Nephron (organoid): ENCODE measurements around the gene GNLY.

ENCODE experiments used
- H3K27ac Mint-ChIP-seq, 3 experiments: 2 replicates each; pipeline ENCODE4 v1.8.0; 2020; ENCODE audit warnings: mixed read lengths in 3 of 3, mild to moderate bottlenecking in 2 of 3, moderate library complexity in 1 of 3
- H3K27me3 Mint-ChIP-seq: 2 replicates; pipeline ENCODE4 v1.8.0; 2021; ENCODE audit warnings: low read depth, mild to moderate bottlenecking, moderate library complexity, mixed read lengths
- H3K36me3 Mint-ChIP-seq: 2 replicates; pipeline ENCODE4 v1.8.0; 2020; ENCODE audit warnings: low read depth, mixed read lengths
- H3K4me1 Mint-ChIP-seq: 2 replicates; pipeline ENCODE4 v1.8.0; 2020; ENCODE audit warnings: mixed read lengths
- H3K4me3 Mint-ChIP-seq, 3 experiments: 2 replicates each; pipeline ENCODE4 v1.8.0; 2020; ENCODE audit warnings: mild to moderate bottlenecking in 3 of 3, mixed read lengths in 3 of 3, moderate library complexity in 2 of 3
- H3K9me3 Mint-ChIP-seq: 2 replicates; pipeline ENCODE4 v1.8.0; 2020; ENCODE audit warnings: mixed read lengths
- TF ChIP-seq, protein P1 (sequence below), 3 experiments: fragments of 200-600 bp; sonication (generic); IDR thresholded peaks; one replicate each; pipeline ENCODE4 v1.5.0; 2021; ENCODE audit warnings: antibody characterized with exemption in 3 of 3; ENCODE audit not compliant: unreplicated experiment in 3 of 3

Gene GNLY

DNA sequence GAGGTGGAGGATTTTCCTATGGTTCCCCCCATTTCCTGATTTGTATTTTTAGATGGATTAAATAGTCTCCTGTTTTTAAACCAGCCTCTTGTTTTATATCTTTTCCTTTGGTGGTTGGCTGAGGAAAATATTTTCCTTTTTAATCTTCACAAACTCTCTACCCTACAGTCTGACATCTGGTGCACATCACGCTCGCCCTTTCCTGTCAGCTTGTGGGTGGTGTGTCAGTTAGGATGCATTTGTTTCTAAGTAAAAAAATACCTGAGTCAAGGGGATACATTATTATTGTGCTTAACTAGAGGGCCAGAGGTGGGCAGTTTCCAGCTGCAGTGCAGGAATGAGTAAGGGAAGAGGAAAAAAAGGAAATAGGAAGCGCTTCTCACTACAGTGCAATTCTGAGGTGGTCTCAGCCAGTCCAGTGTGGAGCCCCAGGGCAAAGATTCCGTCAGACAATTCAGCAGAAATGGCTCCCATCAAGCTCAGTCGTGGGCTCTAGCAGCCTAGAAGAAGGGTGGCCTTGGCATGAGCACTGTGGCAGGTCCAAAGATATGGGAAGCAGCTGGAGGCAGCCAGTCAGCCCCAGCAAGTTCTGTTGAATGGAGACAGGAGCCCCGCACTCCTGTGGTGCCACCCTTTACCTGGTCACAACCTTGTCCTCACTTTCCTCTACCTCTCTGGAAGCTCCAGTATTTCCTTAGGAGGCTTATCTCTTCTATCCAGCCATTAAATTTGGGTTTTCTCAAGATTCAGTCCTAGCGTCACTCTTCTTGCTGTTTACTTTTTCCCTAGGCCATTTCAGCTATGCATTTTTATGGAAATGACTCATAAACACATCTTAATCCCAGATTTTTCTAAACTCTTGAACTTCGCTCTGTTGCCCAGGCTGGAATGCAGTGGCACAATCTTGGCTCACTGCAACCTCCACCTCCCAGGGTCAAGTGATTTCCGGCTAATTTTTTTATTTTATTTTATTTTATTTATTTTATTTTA, 44.7 kb upstream of the GNLY start:
- Mint-ChIP-seq H3K4me1 (no peaks in the 10 kb centered on the region), H3K36me3 (peaks cover 73% of the 10 kb centered on the region), H3K27me3 (no peaks in the 10 kb centered on the region), H3K27ac (no peak overlapping the region), H3K9me3 (no peaks in the 10 kb centered on the region), H3K4me3 (no peak overlapping the region)
- TF ChIP-seq, protein P1, sequence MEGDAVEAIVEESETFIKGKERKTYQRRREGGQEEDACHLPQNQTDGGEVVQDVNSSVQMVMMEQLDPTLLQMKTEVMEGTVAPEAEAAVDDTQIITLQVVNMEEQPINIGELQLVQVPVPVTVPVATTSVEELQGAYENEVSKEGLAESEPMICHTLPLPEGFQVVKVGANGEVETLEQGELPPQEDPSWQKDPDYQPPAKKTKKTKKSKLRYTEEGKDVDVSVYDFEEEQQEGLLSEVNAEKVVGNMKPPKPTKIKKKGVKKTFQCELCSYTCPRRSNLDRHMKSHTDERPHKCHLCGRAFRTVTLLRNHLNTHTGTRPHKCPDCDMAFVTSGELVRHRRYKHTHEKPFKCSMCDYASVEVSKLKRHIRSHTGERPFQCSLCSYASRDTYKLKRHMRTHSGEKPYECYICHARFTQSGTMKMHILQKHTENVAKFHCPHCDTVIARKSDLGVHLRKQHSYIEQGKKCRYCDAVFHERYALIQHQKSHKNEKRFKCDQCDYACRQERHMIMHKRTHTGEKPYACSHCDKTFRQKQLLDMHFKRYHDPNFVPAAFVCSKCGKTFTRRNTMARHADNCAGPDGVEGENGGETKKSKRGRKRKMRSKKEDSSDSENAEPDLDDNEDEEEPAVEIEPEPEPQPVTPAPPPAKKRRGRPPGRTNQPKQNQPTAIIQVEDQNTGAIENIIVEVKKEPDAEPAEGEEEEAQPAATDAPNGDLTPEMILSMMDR (IDR thresholded peaks at IDR 0.05; ENCODE audit: unreplicated experiment in 3 of 3): no peak

DNA sequence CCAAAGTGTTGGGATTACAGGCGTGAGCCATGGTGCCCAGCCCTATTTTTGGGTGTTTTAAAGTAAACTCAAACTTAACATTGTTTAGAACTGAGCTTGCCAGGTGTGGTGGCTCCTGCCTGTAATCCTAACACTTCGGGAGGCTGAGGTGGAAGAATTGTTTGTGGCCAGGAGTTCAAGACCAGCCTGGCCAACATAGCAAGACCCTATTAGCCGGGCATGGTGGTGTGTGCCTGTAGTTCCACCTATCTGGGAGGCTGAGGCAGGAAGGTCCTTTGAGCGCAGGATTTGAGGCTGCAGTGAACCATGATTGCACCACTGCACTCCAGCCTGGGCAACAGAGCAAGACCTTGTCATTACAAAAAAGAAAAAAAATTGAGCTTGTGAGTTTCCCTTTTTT, 43.7 kb upstream of the GNLY start:
- no peaks in the 10 kb centered on the region for H3K27me3 Mint-ChIP-seq
- H3K4me3 Mint-ChIP-seq: no peak overlapping the region
- no peaks in the 10 kb centered on the region for H3K4me1 Mint-ChIP-seq
- TF ChIP-seq, protein P1 (IDR thresholded peaks at IDR 0.05; ENCODE audit: unreplicated experiment in 3 of 3): no peak
- H3K9me3 Mint-ChIP-seq: no peaks in the 10 kb centered on the region
- H3K27ac Mint-ChIP-seq: peak overlapping the region in 1 of 3 experiments; percentile 88
- H3K36me3 Mint-ChIP-seq: peaks cover 67% of the 10 kb centered on the region

DNA sequence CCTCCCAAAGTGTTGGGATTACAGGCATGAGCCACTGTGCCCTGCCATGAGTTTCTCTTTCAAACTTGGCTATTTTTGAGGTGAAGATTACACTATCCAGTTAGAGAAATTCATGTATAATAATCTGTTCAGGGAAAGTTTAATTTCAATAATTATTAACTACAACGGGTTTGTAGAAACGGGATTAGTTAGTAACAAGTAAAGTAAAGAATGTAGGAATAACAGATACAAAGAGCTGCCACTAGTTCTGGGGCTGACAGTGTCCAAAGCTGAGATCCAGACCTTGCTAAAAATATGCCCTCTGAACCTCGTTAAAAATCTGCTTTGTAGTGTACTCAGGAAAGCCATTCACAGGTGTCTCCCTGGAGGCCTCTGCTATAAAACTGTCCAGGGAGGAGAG, 43.1 kb upstream of the GNLY start:
- peak overlapping the region; percentile 86 to 88 (median 88) for H3K27ac Mint-ChIP-seq
- H3K27me3 Mint-ChIP-seq: no peaks in the 10 kb centered on the region
- no peaks in the 10 kb centered on the region for H3K9me3 Mint-ChIP-seq
- H3K4me1 Mint-ChIP-seq: no peaks in the 10 kb centered on the region
- peaks cover 63% of the 10 kb centered on the region for H3K36me3 Mint-ChIP-seq
- TF ChIP-seq, protein P1 (IDR thresholded peaks at IDR 0.05; ENCODE audit: unreplicated experiment in 3 of 3): no peak
- H3K4me3 Mint-ChIP-seq: no peak overlapping the region

DNA sequence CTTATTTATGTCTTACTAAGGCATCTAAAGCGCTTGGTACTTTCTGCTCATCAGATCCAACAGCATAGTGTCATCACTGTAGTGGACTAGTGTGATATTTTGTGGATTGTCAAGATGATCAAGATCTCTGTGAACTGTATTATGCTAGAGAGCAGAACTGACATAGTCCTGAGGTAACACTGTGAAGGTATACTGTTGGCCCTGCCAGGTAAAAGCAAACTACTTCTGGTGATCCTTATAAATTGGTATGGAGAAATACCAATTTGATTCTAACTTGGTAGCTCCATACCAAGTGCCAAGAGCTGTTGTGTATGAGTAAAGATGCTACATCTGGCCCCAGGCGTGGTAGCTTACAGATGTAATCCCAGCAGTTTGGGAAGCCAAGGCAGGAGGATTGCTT, 42.1 kb upstream of the GNLY start:
- H3K9me3 Mint-ChIP-seq: no peaks in the 10 kb centered on the region

DNA sequence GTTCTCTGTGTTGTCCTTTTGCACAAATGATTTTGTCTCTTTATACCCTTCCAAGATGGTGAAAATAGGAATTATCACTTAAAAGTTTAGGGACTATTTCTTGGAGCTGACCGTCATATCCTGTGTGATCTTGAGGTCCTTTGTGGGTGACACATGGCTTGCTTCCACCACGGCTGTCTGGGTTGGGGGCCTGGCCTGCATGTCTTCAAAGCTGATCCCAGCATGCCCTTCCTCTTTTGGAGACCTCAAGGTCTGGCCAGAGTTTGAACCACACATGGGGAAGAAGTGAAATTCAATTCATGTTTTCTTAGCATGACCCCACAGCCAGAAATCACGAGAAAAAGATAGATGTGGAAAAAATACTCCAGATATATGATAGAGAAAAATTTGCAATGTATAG, 40.2 kb upstream of the GNLY start:
- H3K9me3 Mint-ChIP-seq: no peaks in the 10 kb centered on the region
- H3K36me3 Mint-ChIP-seq: peaks cover 50% of the 10 kb centered on the region
- TF ChIP-seq, protein P1 (IDR thresholded peaks at IDR 0.05; ENCODE audit: unreplicated experiment in 3 of 3): no peak
- H3K27me3 Mint-ChIP-seq: no peaks in the 10 kb centered on the region
- no peak overlapping the region for H3K27ac Mint-ChIP-seq
- H3K4me3 Mint-ChIP-seq: no peak overlapping the region
- no peaks in the 10 kb centered on the region for H3K4me1 Mint-ChIP-seq

More for the DNA sequence above, 42.1 kb upstream of the GNLY start:
- Mint-ChIP-seq H3K27me3 (no peaks in the 10 kb centered on the region), H3K36me3 (peaks cover 58% of the 10 kb centered on the region), H3K4me1 (no peaks in the 10 kb centered on the region), H3K4me3 (no peak overlapping the region), H3K27ac (peak overlapping the region in 2 of 3 experiments; percentile 41 to 49)
- TF ChIP-seq, protein P1 (IDR thresholded peaks at IDR 0.05; ENCODE audit: unreplicated experiment in 3 of 3): no peak
